Transverse colon (tissue), 4 donors: ENCODE measurements around the gene KCND2. TPM values are rescaled to one million over a fixed set of nuclear protein-coding genes. Genes with fewer than 3 reads are reported as not detected.

ENCODE experiments used
- DNase-seq: peaks from one replicate; pipeline ENCODE4 v3.0.0-alpha.2; 2019
- H3K27ac ChIP-seq, 4 donors: fragments of 200-600 bp; sonication (generic); 2 replicates each; pipeline ENCODE4 v1.5.1; 2016 to 2018; ENCODE audit warnings: inconsistent platforms in 4 of 4
- H3K27me3 ChIP-seq: fragments of 200-600 bp; sonication (generic); 2 replicates; pipeline ENCODE4 v1.5.1; 2017; ENCODE audit warnings: inconsistent platforms
- H3K36me3 ChIP-seq, 4 donors: fragments of 200-600 bp; sonication (generic); 2 replicates each; pipeline ENCODE4 v1.5.1; 2017 to 2019; ENCODE audit warnings: inconsistent platforms in 4 of 4
- H3K4me1 ChIP-seq, 4 donors: fragments of 200-600 bp; sonication (generic); 2 replicates each; pipeline ENCODE4 v1.5.1; 2017 to 2020; ENCODE audit warnings: inconsistent platforms in 4 of 4
- H3K4me3 ChIP-seq, 4 donors: fragments of 200-600 bp; sonication (generic); 1 replicate in 1 of 4; 2 replicates in 3 of 4; pipeline versions ENCODE4 v1.5.1 to v1.6.1; 2017 to 2019; ENCODE audit warnings: inconsistent platforms in 4 of 4
- H3K9me3 ChIP-seq, 2 donors: fragments of 200-600 bp; sonication (generic); 2 replicates each; pipeline ENCODE4 v1.5.1; 2017 to 2019; ENCODE audit warnings: inconsistent platforms in 2 of 2
- CTCF ChIP-seq, 5 experiments: fragments of 200-600 bp in 3 of 5; fragments of 450-650 bp in 2 of 5; sonication (generic) in 3 of 5; IDR thresholded peaks; 1 replicate in 2 of 5; 2 replicates in 3 of 5; pipeline ENCODE4 v1.5.1; 2016 to 2017; ENCODE audit warnings: antibody characterized with exemption in 5 of 5, inconsistent platforms in 3 of 5, mild to moderate bottlenecking in 2 of 5, moderate library complexity in 1 of 5
- EP300 ChIP-seq: sonication (generic); formaldehyde crosslinking; IDR thresholded peaks from one replicate; pipeline ENCODE4 v1.6.1; 2017; ENCODE audit warnings: antibody characterized with exemption, low read depth
- POLR2A ChIP-seq: fragments of 450-650 bp; IDR thresholded peaks from one replicate; pipeline ENCODE4 v1.6.1; 2016; ENCODE audit warnings: antibody characterized with exemption, mild to moderate bottlenecking, moderate library complexity
- POLR2AphosphoS5 ChIP-seq, 3 donors: sonication (generic); formaldehyde crosslinking; IDR thresholded peaks; one replicate each; pipeline ENCODE4 v1.6.1; 2016; ENCODE audit warnings: antibody characterized with exemption in 3 of 3
- WGBS, 2 donors: methylation state at CpG; one replicate each; pipeline ENCODE4 v1.1.5; 2018; ENCODE audit warnings: low coverage in 1 of 2; 5-methylcytosine and 5-hydroxymethylcytosine counted together
- in situ Hi-C, 4 donors: fragments of 200-750 bp; cut with MboI; loops; one replicate each; pipeline versions ENCODE4 v1.15.0 to v1.15.1; 2017; ENCODE audit warnings: low sequenced_read_pairs in 3 of 4, low pct_ligation_motif_present in 1 of 4, low pct_unique_long_range_greater_than_20kb in 1 of 4
- intact Hi-C: fragments of 100-400 bp; cut with DNase I; formaldehyde crosslinking; loops from one replicate; pipeline ENCODE4 v1.15.1; 2023; ENCODE audit warnings: low total_unique reads
- total RNA-seq, 4 donors: library from RNA; depleted of rRNA; stranded (reverse); fragments of >200 nt; gene quantifications; one replicate each; pipeline ENCODE4 v1.1.0, GENCODE V29; 2016

KCND2 gene
- total RNA-seq, 4 donors from 2014 or later: 0.14 to 1.00 (median 0.32) TPM; not detected in 1

- intact Hi-C loops (no loop called here), in situ Hi-C loops (no loop called here)
- WGBS, 2 donors: 5 to 8% methylated on average over 8 to 37 of the region's 38 CpGs
- no peak overlapping the region for H3K27ac ChIP-seq
- H3K36me3 ChIP-seq: no peaks in the 10 kb centered on the region
- H3K4me1 ChIP-seq: peaks cover 5 to 12% (median 8%) of the 10 kb centered on the region in 4 donors
- peak overlapping the region in 3 of 4 donors; percentile 14 to 44 (median 24) for H3K4me3 ChIP-seq
- H3K9me3 ChIP-seq: no peaks in the 10 kb centered on the region
- DNase-seq: no peak
- peaks cover 23% of the 10 kb centered on the region for H3K27me3 ChIP-seq
- TF ChIP-seq POLR2A: no peak
- no peak for TF ChIP-seq POLR2AphosphoS5 (IDR thresholded peaks at IDR 0.05)
- TF ChIP-seq EP300: no peak
- TF ChIP-seq CTCF (IDR thresholded peaks at IDR 0.05): no peak
These were observed 551 bp downstream of the KCND2 start for GRCh38 chr7:120273476-120273975.

- Histone ChIP-seq H3K9me3 (no peaks in the 10 kb centered on the region), H3K27ac (no peak overlapping the region), H3K4me1 (peaks cover 5 to 12% (median 8%) of the 10 kb centered on the region in 4 donors), H3K27me3 (peaks cover 23% of the 10 kb centered on the region), H3K36me3 (no peaks in the 10 kb centered on the region), H3K4me3 (no peak overlapping the region)
- WGBS, 2 donors: 80 to 90% methylated on average over 1 to 16 of the region's 16 CpGs
- intact Hi-C loops: no loop called here
- no peak for DNase-seq
- TF ChIP-seq EP300: no peak
- no peak for TF ChIP-seq POLR2AphosphoS5 (IDR thresholded peaks at IDR 0.05)
- TF ChIP-seq POLR2A: no peak
- no peak for TF ChIP-seq CTCF (IDR thresholded peaks at IDR 0.05)
- in situ Hi-C loops: no loop called here
These were observed 1.5 kb downstream of the KCND2 start for GRCh38 chr7:120274482-120274881.

GRCh38 chr7:120274899-120275298 is 1.9 kb downstream of the KCND2 start:
- Histone ChIP-seq H3K4me3 (no peak overlapping the region), H3K36me3 (no peaks in the 10 kb centered on the region), H3K27ac (no peak overlapping the region), H3K9me3 (no peaks in the 10 kb centered on the region), H3K4me1 (peaks cover 5 to 12% (median 8%) of the 10 kb centered on the region in 4 donors), H3K27me3 (peaks cover 23% of the 10 kb centered on the region)
- TF ChIP-seq EP300 (no peak), POLR2AphosphoS5 (IDR thresholded peaks at IDR 0.05) (no peak), CTCF (IDR thresholded peaks at IDR 0.05) (no peak), POLR2A (no peak)
- WGBS, 2 donors: 97% methylated on average over 27 of the region's 27 CpGs; no CpG with 5 or more reads in 1 of the 2 donors
- DNase-seq: no peak
- intact Hi-C loops (no loop called here), in situ Hi-C loops (no loop called here)

GRCh38 chr7:120276720-120277119 is 3.7 kb downstream of the KCND2 start:
- DNase-seq: no peak
- H3K4me3 ChIP-seq: no peak overlapping the region
- no peaks in the 10 kb centered on the region for H3K36me3 ChIP-seq
- no peaks in the 10 kb centered on the region for H3K9me3 ChIP-seq
- H3K27ac ChIP-seq: no peak overlapping the region
- TF ChIP-seq CTCF (IDR thresholded peaks at IDR 0.05) (no peak), POLR2AphosphoS5 (IDR thresholded peaks at IDR 0.05) (no peak), POLR2A (no peak), EP300 (no peak)
- H3K4me1 ChIP-seq: peaks cover 5 to 12% (median 8%) of the 10 kb centered on the region in 4 donors
- peaks cover 23% of the 10 kb centered on the region for H3K27me3 ChIP-seq
- in situ Hi-C loops: no loop called here
- intact Hi-C loops: no loop called here
